DOHH2 (cell line): ENCODE measurements around the gene LSAMP.

Experiments used
- H3F3A ChIP-seq: fragments of 200-600 bp; sonication (generic), shearing (Covaris generic); 2 replicates; pipeline ENCODE4 v1.6.0; 2016; ENCODE audit warnings: antibody characterized with exemption, mild to moderate bottlenecking; ENCODE audit not compliant: control insufficient read depth, insufficient read depth
- H3K27ac ChIP-seq: fragments of 200-600 bp; sonication (generic); 2 replicates; pipeline ENCODE4 v1.5.1; 2014; ENCODE audit warnings: low read depth, mild to moderate bottlenecking, low read length, moderate library complexity
- H3K27me3 ChIP-seq: fragments of 200-600 bp; sonication (generic); 2 replicates; pipeline ENCODE4 v1.6.1; 2014; ENCODE audit warnings: mild to moderate bottlenecking, low read length, mixed read lengths; ENCODE audit not compliant: control insufficient read depth
- H3K36me3 ChIP-seq: fragments of 200-600 bp; sonication (generic); 2 replicates; pipeline ENCODE4 v1.6.1; 2014; ENCODE audit warnings: mild to moderate bottlenecking, low read length, moderate library complexity, mixed read lengths; ENCODE audit not compliant: control insufficient read depth
- H3K4me1 ChIP-seq: fragments of 200-600 bp; sonication (generic); 2 replicates; pipeline ENCODE4 v1.6.1; 2014; ENCODE audit warnings: mild to moderate bottlenecking, low read length, mixed read lengths; ENCODE audit not compliant: control insufficient read depth
- H3K4me2 ChIP-seq: fragments of 200-600 bp; sonication (generic); 2 replicates; pipeline ENCODE4 v1.6.0; 2014; ENCODE audit warnings: mild to moderate bottlenecking, low read length, moderate library complexity
- H3K4me3 ChIP-seq: fragments of 200-600 bp; sonication (generic); 2 replicates; pipeline ENCODE4 v1.5.1; 2014; ENCODE audit warnings: mild to moderate bottlenecking, low read length, mixed read lengths
- H3K79me2 ChIP-seq: fragments of 200-600 bp; sonication (generic); 2 replicates; pipeline ENCODE4 v1.6.1; 2014; ENCODE audit warnings: mild to moderate bottlenecking, low read length, mixed read lengths; ENCODE audit not compliant: control insufficient read depth
- H3K9me2 ChIP-seq: fragments of 200-600 bp; sonication (generic); replicated peaks from 2 replicates; pipeline ENCODE4 v1.6.1; 2014; ENCODE audit warnings: mild to moderate bottlenecking, low read length, mixed read lengths; ENCODE audit not compliant: control insufficient read depth
- H3K9me3 ChIP-seq: fragments of 200-600 bp; sonication (generic); 2 replicates; pipeline ENCODE4 v1.6.1; 2014; ENCODE audit warnings: antibody characterized with exemption, low read length, mixed read lengths; ENCODE audit not compliant: control insufficient read depth, insufficient read depth
- H4K20me1 ChIP-seq: fragments of 200-600 bp; sonication (generic); 2 replicates; pipeline ENCODE4 v1.6.0; 2014; ENCODE audit warnings: low read depth, mild to moderate bottlenecking, antibody characterized with exemption, low read length, moderate library complexity; ENCODE audit not compliant: control insufficient read depth, insufficient read depth
- CTCF ChIP-seq: fragments of 200-600 bp; sonication (generic); IDR thresholded peaks from one replicate; pipeline ENCODE4 v1.5.1; 2014; ENCODE audit warnings: antibody characterized with exemption, mild to moderate bottlenecking, low read depth, low read length; ENCODE audit not compliant: poor library complexity, severe bottlenecking
- EZH2phosphoT487 ChIP-seq: fragments of 200-600 bp; sonication (generic); IDR thresholded peaks from 2 replicates; pipeline ENCODE4 v1.6.1; 2017; ENCODE audit warnings: borderline replicate concordance, mild to moderate bottlenecking, antibody characterized with exemption, low read length, moderate library complexity, mixed read lengths

Gene LSAMP

GRCh38 chr3:116408473-116408872, 36.8 kb downstream of the LSAMP start:
- no peaks in the 10 kb centered on the region for H3K36me3 ChIP-seq
- H3K9me2 ChIP-seq, result no peaks in the 10 kb centered on the region
- H3K4me3 ChIP-seq, result no peak overlapping the region
- H3K9me3 ChIP-seq, result no peaks in the 10 kb centered on the region
- H4K20me1 ChIP-seq, result no peaks in the 10 kb centered on the region
- no peaks in the 10 kb centered on the region for H3K79me2 ChIP-seq
- no peak overlapping the region for H3K27ac ChIP-seq
- no peaks in the 10 kb centered on the region for H3K4me1 ChIP-seq
- H3F3A ChIP-seq, result no peaks in the 10 kb centered on the region
- H3K4me2 ChIP-seq, result no peak overlapping the region
- TF ChIP-seq CTCF, result no peak
- no peak for TF ChIP-seq EZH2phosphoT487
- no peaks in the 10 kb centered on the region for H3K27me3 ChIP-seq

DNA sequence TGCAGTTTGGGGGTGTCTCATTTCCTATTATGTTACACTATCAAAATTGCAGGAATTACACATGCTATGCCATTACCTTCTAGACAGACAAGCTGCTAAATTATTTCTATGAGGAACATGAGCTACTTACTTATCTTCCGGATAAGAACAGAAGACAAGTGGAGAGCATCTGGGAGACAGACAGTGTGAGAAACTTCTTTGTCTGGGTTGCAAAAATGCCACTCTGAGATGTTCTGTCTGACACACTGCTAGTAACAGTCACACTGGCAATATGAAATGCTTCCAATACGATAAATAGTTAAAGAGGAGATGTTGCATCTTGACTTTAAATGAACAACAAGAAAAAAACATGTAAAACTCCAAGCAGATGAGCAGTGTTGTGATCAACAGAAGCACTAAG, 40.1 kb downstream of the LSAMP start:
- Histone ChIP-seq H3K4me2 (no peak overlapping the region), H4K20me1 (no peaks in the 10 kb centered on the region), H3K4me1 (no peaks in the 10 kb centered on the region), H3K27ac (no peak overlapping the region), H3K9me3 (no peaks in the 10 kb centered on the region), H3K4me3 (no peak overlapping the region), H3K27me3 (no peaks in the 10 kb centered on the region), H3K79me2 (no peaks in the 10 kb centered on the region), H3K9me2 (no peaks in the 10 kb centered on the region), H3F3A (no peaks in the 10 kb centered on the region), H3K36me3 (no peaks in the 10 kb centered on the region)
- TF ChIP-seq CTCF (no peak), EZH2phosphoT487 (no peak)

- Histone ChIP-seq H4K20me1 (no peaks in the 10 kb centered on the region), H3K4me1 (no peaks in the 10 kb centered on the region), H3F3A (no peaks in the 10 kb centered on the region), H3K27me3 (no peaks in the 10 kb centered on the region), H3K9me3 (no peaks in the 10 kb centered on the region), H3K4me2 (no peak overlapping the region), H3K79me2 (no peaks in the 10 kb centered on the region), H3K9me2 (no peaks in the 10 kb centered on the region), H3K36me3 (no peaks in the 10 kb centered on the region), H3K4me3 (no peak overlapping the region), H3K27ac (no peak overlapping the region)
- TF ChIP-seq CTCF, result no peak
- no peak for TF ChIP-seq EZH2phosphoT487
Measured at GRCh38 chr3:116399701-116400226, 45.5 kb downstream of the LSAMP start.
